Tibial nerve (tissue), 4 donors: ENCODE results near the gene FAS. TPM values are rescaled to one million over a fixed set of nuclear protein-coding genes. Genes with fewer than 3 reads are reported as not detected.
"Not testable (repeated sequence)": the region's sequence is repeated elsewhere in the genome, so short reads cannot be mapped to it uniquely, and the experiment has no call there.

Experiments used
- DNase-seq, 2 donors: peaks; one replicate each; pipeline ENCODE4 v3.0.0-alpha.2; 2019; ENCODE audit warnings: low spot score in 2 of 2
- H3K27ac ChIP-seq, 4 donors: fragments of 200-600 bp; sonication (generic) in 3 of 4; one replicate each; pipeline ENCODE4 v1.5.1; 2017 to 2019; ENCODE audit warnings: mild to moderate bottlenecking in 1 of 4
- H3K27me3 ChIP-seq, 2 donors: fragments of 200-600 bp; sonication (generic) in 1 of 2; one replicate each; pipeline versions ENCODE4 v1.5.1 to v1.6.0; 2017 to 2019
- H3K36me3 ChIP-seq, 3 donors: fragments of 200-600 bp; sonication (generic); one replicate each; pipeline ENCODE4 v1.5.1; 2018 to 2019
- H3K4me1 ChIP-seq, 4 donors: fragments of 200-600 bp; sonication (generic) in 3 of 4; one replicate each; pipeline ENCODE4 v1.5.1; 2017 to 2019
- H3K4me3 ChIP-seq, 4 donors: fragments of 200-600 bp; sonication (generic) in 3 of 4; one replicate each; pipeline ENCODE4 v1.5.1; 2017 to 2019; ENCODE audit warnings: mild to moderate bottlenecking in 1 of 4, moderate library complexity in 1 of 4
- H3K9me3 ChIP-seq, 4 donors: fragments of 200-600 bp; sonication (generic) in 3 of 4; one replicate each; pipeline ENCODE4 v1.5.1; 2017 to 2019
- EP300 ChIP-seq, 2 donors: sonication (generic); formaldehyde crosslinking; IDR thresholded peaks; one replicate each; pipeline ENCODE4 v1.6.1; 2017; ENCODE audit warnings: antibody characterized with exemption in 2 of 2, mild to moderate bottlenecking in 1 of 2
- POLR2A ChIP-seq, 2 donors: fragments of 450-650 bp; IDR thresholded peaks; one replicate each; pipeline ENCODE4 v1.6.1; 2017; ENCODE audit warnings: antibody characterized with exemption in 2 of 2, mild to moderate bottlenecking in 2 of 2, moderate library complexity in 2 of 2
- WGBS, 2 donors: methylation state at CpG; one replicate each; pipeline ENCODE4 v1.1.5; 2018; 5-methylcytosine and 5-hydroxymethylcytosine counted together
- total RNA-seq, 4 donors: library from RNA; depleted of rRNA; stranded (reverse); fragments of >200 nt; gene quantifications; one replicate each; pipeline ENCODE4 v1.1.0, GENCODE V29; 2016
- TF ChIP-seq, protein P1 (sequence below), 5 experiments: fragments of 200-600 bp in 3 of 5; fragments of 450-650 bp in 2 of 5; sonication (generic) in 3 of 5; IDR thresholded peaks; one replicate each; pipeline ENCODE4 v1.5.1; 2016 to 2019; ENCODE audit warnings: antibody characterized with exemption in 5 of 5, mild to moderate bottlenecking in 3 of 5, moderate library complexity in 2 of 5

Gene FAS
- total RNA-seq, 4 donors from 2014 or later, result 18.4 to 32.2 (median 20.9) TPM

DNA sequence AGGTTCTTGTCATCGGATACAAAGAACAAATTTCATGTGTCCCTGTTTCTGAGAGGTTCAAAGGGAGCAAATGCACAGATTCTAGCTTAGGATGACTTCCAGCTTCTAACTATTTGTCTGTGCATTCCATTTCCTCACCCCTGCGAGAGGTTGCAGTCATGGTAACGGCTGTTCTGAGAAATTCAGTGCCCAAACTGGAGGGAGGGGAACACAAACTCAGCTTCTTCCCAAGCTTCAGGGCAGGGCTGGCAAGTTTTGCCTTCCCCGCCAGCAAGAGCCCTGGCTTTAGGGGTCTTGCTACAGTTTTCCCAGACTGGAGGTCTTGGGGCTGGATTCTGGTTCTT, 11.1 kb downstream of the FAS start:
- no peaks in the 10 kb centered on the region for H3K27me3 ChIP-seq
- peaks cover 0 to 6% (median 0%) of the 10 kb centered on the region in 3 donors for H3K36me3 ChIP-seq
- no peaks in the 10 kb centered on the region for H3K9me3 ChIP-seq
- peaks cover 0 to 39% (median 7%) of the 10 kb centered on the region in 4 donors for H3K4me1 ChIP-seq
- H3K27ac ChIP-seq, result peak overlapping the region in 3 of 4 donors; percentile 60 to 81 (median 76)
- TF ChIP-seq EP300 (IDR thresholded peaks at IDR 0.05), result no peak
- TF ChIP-seq, protein P1, sequence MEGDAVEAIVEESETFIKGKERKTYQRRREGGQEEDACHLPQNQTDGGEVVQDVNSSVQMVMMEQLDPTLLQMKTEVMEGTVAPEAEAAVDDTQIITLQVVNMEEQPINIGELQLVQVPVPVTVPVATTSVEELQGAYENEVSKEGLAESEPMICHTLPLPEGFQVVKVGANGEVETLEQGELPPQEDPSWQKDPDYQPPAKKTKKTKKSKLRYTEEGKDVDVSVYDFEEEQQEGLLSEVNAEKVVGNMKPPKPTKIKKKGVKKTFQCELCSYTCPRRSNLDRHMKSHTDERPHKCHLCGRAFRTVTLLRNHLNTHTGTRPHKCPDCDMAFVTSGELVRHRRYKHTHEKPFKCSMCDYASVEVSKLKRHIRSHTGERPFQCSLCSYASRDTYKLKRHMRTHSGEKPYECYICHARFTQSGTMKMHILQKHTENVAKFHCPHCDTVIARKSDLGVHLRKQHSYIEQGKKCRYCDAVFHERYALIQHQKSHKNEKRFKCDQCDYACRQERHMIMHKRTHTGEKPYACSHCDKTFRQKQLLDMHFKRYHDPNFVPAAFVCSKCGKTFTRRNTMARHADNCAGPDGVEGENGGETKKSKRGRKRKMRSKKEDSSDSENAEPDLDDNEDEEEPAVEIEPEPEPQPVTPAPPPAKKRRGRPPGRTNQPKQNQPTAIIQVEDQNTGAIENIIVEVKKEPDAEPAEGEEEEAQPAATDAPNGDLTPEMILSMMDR (IDR thresholded peaks at IDR 0.05), result no peak
- no peak for TF ChIP-seq POLR2A (IDR thresholded peaks at IDR 0.05)
- DNase-seq, result no peak
- no peak overlapping the region for H3K4me3 ChIP-seq
- WGBS, 2 donors, result 28 to 41% methylated on average over 4 of the region's 4 CpGs

GRCh38 chr10:89002226-89002978, 11.8 kb downstream of the FAS start:
- peak overlapping the region in 3 of 4 donors; percentile 60 to 81 (median 76) for H3K27ac ChIP-seq
- H3K4me3 ChIP-seq, result no peak overlapping the region
- no peak for TF ChIP-seq POLR2A (IDR thresholded peaks at IDR 0.05)
- TF ChIP-seq, protein P1 (IDR thresholded peaks at IDR 0.05), result no peak
- TF ChIP-seq EP300 (IDR thresholded peaks at IDR 0.05), result no peak
- DNase-seq, result no peak
- peaks cover 0 to 33% (median 5%) of the 10 kb centered on the region in 4 donors for H3K4me1 ChIP-seq
- peaks cover 0 to 6% (median 0%) of the 10 kb centered on the region in 3 donors for H3K36me3 ChIP-seq
- no peaks in the 10 kb centered on the region for H3K9me3 ChIP-seq
- no peaks in the 10 kb centered on the region for H3K27me3 ChIP-seq
- WGBS, 2 donors, result 83% methylated on average over 4 of the region's 4 CpGs

- Histone ChIP-seq H3K4me3 (no peak overlapping the region), H3K27me3 (no peaks in the 10 kb centered on the region), H3K36me3 (peaks cover 0 to 12% (median 0%) of the 10 kb centered on the region in 3 donors), H3K4me1 (peaks cover 0 to 33% (median 5%) of the 10 kb centered on the region in 4 donors), H3K9me3 (no peaks in the 10 kb centered on the region), H3K27ac (no peak overlapping the region)
- WGBS, 2 donors, result 57 to 85% methylated on average over 2 of the region's 2 CpGs
- no peak for DNase-seq
- no peak for TF ChIP-seq EP300 (IDR thresholded peaks at IDR 0.05)
- TF ChIP-seq POLR2A (IDR thresholded peaks at IDR 0.05), result no peak
- TF ChIP-seq, protein P1 (IDR thresholded peaks at IDR 0.05), result no peak
Observed at GRCh38 chr10:89003344-89003743, 12.7 kb downstream of the FAS start.

GRCh38 chr10:89007129-89007893, 16.7 kb downstream of the FAS start:
- peaks cover 0 to 52% (median 16%) of the 10 kb centered on the region in 3 donors for H3K36me3 ChIP-seq
- 65 to 81% methylated on average over 3 of the region's 3 CpGs for WGBS, 2 donors

DNA sequence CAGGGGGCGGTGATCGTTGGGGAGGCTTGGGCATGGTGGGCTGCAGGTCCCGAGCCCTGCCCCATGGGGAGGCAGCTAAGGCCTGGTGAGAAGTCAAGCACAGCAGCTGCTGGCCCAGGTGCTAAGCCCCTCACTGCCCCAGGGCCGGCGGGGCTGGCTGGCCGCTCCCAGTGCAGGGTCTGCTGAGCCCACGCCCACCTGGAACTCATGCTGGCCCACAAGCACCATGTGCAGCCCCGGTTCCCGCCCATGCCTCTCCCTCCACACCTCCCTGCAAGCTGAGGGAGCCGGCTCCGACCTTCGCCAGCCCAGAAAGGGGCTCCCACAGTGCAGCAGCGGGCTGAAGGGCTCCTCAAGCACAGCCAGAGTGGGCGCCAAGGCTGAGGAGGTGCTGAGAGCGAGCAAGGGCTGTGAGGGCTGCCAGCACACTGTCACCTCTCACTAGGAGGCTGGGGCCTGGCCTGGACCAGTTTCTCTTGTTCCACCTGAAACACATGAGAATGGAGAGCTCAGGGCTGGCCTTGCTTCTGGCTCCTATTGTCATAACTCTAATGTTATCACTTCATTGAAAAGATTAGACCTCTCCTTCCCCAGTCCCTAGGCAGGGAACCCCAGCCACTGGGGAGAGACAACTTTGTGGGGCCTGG, 28.2 kb downstream of the FAS start:
- H3K27me3 ChIP-seq, H3K4me1 ChIP-seq, H3K9me3 ChIP-seq, H3K27ac ChIP-seq, DNase-seq, H3K4me3 ChIP-seq: not testable (repeated sequence)
- 77 to 100% methylated on average over 5 to 11 of the region's 15 CpGs for WGBS, 2 donors
- H3K36me3 ChIP-seq, result peaks cover 0 to 53% (median 0%) of the 10 kb centered on the region in 3 donors

More at GRCh38 chr10:89007129-89007893, 16.7 kb downstream of the FAS start:
- H3K4me1 ChIP-seq, result peaks cover 0 to 13% (median under 1%) of the 10 kb centered on the region in 4 donors
- no peak overlapping the region for H3K4me3 ChIP-seq
- no peak overlapping the region for H3K27ac ChIP-seq
- H3K9me3 ChIP-seq, result no peaks in the 10 kb centered on the region
- DNase-seq, result no peak
- H3K27me3 ChIP-seq, result no peaks in the 10 kb centered on the region
- TF ChIP-seq, protein P1 (IDR thresholded peaks at IDR 0.05), result no peak
- TF ChIP-seq EP300 (IDR thresholded peaks at IDR 0.05) (no peak), POLR2A (IDR thresholded peaks at IDR 0.05) (no peak)
